Measurements from ENCODE around the gene SH3BP1.
A peak's percentile ranks its signal among the peaks of the same experiment; 100 is the strongest.

DNA sequence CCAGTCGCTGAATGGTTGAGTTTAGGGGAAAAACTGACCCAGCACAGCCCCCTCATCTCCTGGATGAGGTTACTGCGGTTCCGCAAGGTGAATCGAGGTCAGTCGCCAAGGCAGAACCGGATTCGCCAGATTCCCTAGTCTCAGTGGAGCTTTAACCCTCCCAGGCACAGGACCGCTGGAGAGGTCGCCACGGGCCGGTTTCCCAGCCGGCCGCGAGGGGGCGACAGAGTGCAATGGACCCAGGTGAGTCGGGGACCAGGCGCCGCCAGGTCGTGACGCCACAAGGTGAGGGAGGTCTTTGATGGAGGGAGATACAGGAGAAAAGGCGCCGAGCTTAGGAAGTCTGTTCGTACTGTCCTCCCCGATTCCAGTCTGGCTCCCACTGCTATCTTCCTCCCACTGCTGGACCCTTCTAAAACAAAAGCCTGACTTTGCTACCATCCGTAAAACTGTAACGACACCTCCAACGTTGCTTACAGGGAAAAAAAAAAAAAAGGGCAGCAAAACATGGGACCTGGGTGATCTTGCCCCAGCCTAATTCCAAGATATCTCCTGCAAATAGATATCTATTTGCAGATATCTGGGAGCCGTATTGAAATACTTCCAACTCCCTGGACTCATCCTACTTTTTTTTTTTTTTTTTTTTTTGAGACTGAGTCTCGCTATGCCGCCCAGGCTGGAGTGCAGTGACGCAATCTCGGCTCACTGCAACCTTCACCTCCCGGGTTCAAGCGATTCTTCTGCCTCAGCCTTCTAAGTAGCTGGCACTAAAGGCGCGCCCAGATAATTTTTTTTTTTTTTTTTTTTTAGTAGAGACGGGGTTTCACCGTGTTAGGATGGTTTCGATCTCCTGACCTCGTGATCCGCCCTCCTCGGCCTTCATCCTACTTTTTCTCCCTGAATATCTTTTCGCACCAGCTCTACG is 32.2 kb upstream of the SH3BP1 start:
- TF ChIP-seq POLR2AphosphoS5 (IDR thresholded peaks at IDR 0.05; ENCODE audit: low read depth) (peak; percentile 78), EZH2phosphoT487 (IDR thresholded peaks at IDR 0.05; ENCODE audit: unreplicated experiment) (no peak), JUNB (IDR thresholded peaks at IDR 0.05; ENCODE audit: unreplicated experiment) (no peak), EZH2 (IDR thresholded peaks at IDR 0.05; ENCODE audit: low read depth, unreplicated experiment) (no peak), CREB1 (CRISPR knock-in tag; IDR thresholded peaks at IDR 0.05; ENCODE audit: low read depth) (peak; percentile 90)
- TF ChIP-seq, protein P1, sequence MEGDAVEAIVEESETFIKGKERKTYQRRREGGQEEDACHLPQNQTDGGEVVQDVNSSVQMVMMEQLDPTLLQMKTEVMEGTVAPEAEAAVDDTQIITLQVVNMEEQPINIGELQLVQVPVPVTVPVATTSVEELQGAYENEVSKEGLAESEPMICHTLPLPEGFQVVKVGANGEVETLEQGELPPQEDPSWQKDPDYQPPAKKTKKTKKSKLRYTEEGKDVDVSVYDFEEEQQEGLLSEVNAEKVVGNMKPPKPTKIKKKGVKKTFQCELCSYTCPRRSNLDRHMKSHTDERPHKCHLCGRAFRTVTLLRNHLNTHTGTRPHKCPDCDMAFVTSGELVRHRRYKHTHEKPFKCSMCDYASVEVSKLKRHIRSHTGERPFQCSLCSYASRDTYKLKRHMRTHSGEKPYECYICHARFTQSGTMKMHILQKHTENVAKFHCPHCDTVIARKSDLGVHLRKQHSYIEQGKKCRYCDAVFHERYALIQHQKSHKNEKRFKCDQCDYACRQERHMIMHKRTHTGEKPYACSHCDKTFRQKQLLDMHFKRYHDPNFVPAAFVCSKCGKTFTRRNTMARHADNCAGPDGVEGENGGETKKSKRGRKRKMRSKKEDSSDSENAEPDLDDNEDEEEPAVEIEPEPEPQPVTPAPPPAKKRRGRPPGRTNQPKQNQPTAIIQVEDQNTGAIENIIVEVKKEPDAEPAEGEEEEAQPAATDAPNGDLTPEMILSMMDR (conservative IDR thresholded peaks at IDR 0.05; ENCODE audit: low read depth in 2 of 2) = peak; percentile 97 to 99
- TF ChIP-seq, protein P2, sequence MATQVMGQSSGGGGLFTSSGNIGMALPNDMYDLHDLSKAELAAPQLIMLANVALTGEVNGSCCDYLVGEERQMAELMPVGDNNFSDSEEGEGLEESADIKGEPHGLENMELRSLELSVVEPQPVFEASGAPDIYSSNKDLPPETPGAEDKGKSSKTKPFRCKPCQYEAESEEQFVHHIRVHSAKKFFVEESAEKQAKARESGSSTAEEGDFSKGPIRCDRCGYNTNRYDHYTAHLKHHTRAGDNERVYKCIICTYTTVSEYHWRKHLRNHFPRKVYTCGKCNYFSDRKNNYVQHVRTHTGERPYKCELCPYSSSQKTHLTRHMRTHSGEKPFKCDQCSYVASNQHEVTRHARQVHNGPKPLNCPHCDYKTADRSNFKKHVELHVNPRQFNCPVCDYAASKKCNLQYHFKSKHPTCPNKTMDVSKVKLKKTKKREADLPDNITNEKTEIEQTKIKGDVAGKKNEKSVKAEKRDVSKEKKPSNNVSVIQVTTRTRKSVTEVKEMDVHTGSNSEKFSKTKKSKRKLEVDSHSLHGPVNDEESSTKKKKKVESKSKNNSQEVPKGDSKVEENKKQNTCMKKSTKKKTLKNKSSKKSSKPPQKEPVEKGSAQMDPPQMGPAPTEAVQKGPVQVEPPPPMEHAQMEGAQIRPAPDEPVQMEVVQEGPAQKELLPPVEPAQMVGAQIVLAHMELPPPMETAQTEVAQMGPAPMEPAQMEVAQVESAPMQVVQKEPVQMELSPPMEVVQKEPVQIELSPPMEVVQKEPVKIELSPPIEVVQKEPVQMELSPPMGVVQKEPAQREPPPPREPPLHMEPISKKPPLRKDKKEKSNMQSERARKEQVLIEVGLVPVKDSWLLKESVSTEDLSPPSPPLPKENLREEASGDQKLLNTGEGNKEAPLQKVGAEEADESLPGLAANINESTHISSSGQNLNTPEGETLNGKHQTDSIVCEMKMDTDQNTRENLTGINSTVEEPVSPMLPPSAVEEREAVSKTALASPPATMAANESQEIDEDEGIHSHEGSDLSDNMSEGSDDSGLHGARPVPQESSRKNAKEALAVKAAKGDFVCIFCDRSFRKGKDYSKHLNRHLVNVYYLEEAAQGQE (IDR thresholded peaks at IDR 0.05; ENCODE audit: unreplicated experiment) = no peak

Data from GM23338 (cell line).